AG04449 (cell line): Measurements from ENCODE around the gene ZSCAN12.

ENCODE experiments used
- CTCF ChIA-PET: fragments of 350-600 bp; formaldehyde crosslinking; extraction: SDS; loops from one replicate; lab custom pipeline; 2021; ENCODE audit warnings: antibody characterized with exemption; lab: Yijun Ruan, JAX
- POLR2A ChIA-PET: fragments of 400-600, 350-600 bp; formaldehyde crosslinking; extraction: SDS; loops from one replicate; lab custom pipeline; 2020; ENCODE audit warnings: antibody characterized with exemption, inconsistent platforms; lab: Yijun Ruan, JAX
- DNase-seq: peaks from one replicate; pipeline ENCODE4 v3.0.0-alpha.2; 2010; ENCODE audit warnings: low read depth, low spot score
- H3K4me3 ChIP-seq: 2 replicates; pipeline ENCODE4 v1.5.1; 2011; ENCODE audit warnings: low read depth, mild to moderate bottlenecking, control low read depth, low read length
- TF ChIP-seq, protein P1 (sequence below): IDR thresholded peaks from one replicate; pipeline ENCODE4 v1.5.1; 2011; ENCODE audit warnings: mild to moderate bottlenecking, moderate library complexity, low read length, control low read depth, inconsistent platforms; ENCODE audit not compliant: insufficient read depth; ENCODE audit errors: missing control alignments

ZSCAN12 gene

DNA sequence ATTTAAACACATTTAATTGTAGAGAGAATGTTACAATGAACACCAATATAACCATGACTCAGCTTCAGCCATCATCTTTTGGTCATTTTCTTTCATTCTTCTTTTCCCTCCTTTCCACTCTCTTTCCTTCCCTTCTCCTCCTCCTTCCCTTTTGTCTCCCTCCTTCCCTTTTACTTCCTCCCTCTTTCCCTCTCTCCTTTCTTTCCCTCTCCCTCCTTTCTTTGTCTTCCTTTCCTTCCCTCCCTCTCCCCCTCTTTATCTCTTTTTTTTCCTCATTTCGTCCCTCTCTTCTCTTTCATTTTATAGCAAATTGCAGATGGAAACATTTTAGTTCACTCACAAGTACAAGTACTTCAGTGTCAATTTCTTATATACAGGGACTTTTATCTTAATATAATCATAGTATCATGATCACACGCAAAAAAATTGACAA, 48.0 kb downstream of the ZSCAN12 start:
- ChIA-PET POLR2A (interaction anchor here (1.2 kb wide), 1 partner anchor 70 kb away, joined by 4 read pairs; the partner anchor contains the start of gene PGBD1), CTCF (no interaction called here)
- TF ChIP-seq, protein P1, sequence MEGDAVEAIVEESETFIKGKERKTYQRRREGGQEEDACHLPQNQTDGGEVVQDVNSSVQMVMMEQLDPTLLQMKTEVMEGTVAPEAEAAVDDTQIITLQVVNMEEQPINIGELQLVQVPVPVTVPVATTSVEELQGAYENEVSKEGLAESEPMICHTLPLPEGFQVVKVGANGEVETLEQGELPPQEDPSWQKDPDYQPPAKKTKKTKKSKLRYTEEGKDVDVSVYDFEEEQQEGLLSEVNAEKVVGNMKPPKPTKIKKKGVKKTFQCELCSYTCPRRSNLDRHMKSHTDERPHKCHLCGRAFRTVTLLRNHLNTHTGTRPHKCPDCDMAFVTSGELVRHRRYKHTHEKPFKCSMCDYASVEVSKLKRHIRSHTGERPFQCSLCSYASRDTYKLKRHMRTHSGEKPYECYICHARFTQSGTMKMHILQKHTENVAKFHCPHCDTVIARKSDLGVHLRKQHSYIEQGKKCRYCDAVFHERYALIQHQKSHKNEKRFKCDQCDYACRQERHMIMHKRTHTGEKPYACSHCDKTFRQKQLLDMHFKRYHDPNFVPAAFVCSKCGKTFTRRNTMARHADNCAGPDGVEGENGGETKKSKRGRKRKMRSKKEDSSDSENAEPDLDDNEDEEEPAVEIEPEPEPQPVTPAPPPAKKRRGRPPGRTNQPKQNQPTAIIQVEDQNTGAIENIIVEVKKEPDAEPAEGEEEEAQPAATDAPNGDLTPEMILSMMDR = no peak
- no peak for DNase-seq
- no peak overlapping the region for H3K4me3 ChIP-seq

DNA sequence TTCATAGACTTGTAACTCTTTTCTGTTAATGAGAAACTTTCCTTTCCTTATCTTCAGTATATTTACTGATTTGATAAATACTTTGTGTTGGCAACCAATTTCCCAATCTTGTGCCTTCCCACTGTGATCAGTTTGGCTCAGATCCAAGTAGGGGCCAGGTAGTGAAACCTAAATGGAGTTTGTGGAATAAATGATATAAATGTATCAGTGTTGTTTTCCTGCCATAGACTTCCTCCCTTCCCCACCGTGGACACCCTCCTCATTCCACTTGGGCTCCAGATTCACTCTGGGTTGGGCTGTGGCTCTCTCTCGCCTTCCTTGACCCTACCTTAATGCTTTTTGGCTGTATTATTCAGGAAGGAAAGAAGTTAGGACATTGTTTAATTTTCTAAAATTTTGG, 48.5 kb downstream of the ZSCAN12 start:
- TF ChIP-seq, protein P1 = no peak
- no peak overlapping the region for H3K4me3 ChIP-seq
- POLR2A ChIA-PET = interaction anchor here (1.2 kb wide), 1 partner anchor 69 kb away, joined by 4 read pairs; the partner anchor contains the start of gene PGBD1
- CTCF ChIA-PET = interaction anchor here (0.8 kb wide), 1 partner anchor 12 kb away, joined by 3 read pairs; no protein-coding TSS in a partner anchor
- no peak for DNase-seq

DNA sequence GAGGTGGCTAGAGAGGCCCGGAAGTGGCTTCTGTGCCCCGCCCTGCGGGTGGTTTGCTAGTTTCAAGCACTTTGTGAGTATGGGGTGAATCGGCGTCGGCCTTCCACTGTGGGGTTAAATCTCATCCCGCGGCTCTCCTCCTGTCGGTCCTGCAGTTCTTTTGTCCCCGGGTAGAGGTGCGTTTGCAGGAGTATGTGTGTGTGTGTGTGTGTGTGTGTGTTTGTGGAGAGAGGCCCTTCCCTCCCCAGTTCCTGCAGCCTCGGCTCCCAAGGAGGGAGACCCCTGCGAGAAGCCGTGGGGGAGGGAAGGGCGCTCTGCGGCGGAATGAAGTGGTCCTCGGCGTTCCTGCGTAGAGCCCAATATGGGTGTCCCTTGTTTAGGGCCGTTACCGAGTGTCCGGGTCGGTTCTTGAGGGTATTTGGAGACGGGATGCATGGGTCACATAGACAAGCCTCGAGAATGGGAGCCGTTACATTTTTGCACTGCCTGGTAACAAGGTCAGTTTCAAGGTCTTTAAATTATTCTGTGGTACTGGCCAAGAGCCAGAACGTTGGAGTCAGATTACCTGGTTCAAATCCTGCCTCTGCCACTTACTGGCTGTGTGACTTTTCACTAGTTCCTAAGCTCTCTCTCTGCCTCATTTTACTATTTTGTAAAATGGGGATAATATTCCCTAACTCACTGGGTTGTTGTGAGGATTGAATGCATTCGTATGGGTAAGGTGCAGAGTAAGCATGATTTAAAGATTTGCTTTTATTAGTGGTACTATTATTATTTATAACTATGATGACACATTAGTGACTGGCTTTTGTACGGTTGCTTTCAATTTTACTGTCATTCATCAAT, 49.4 kb downstream of the ZSCAN12 start, which contains the start of gene ZKSCAN3:
Gene ZKSCAN3 (plus strand): TSS at position 56 of the 846 bp plus-strand sequence. CDS start 9,640 bp downstream, outside the sequence.
- peak within 1 kb of the TSS; percentile 85 for H3K4me3 ChIP-seq
- TF ChIP-seq, protein P1 = no peak
- DNase-seq = no peak
- POLR2A ChIA-PET = interaction anchor here (0.7 to 1.2 kb wide), 3 partner anchors 69 to 565 kb away, joined by 3 to 4 read pairs (median 3); partner anchors contain the start of gene PGBD1
- CTCF ChIA-PET = interaction anchor here (0.8 kb wide), 1 partner anchor 13 kb away, joined by 3 read pairs; no protein-coding TSS in a partner anchor

DNA sequence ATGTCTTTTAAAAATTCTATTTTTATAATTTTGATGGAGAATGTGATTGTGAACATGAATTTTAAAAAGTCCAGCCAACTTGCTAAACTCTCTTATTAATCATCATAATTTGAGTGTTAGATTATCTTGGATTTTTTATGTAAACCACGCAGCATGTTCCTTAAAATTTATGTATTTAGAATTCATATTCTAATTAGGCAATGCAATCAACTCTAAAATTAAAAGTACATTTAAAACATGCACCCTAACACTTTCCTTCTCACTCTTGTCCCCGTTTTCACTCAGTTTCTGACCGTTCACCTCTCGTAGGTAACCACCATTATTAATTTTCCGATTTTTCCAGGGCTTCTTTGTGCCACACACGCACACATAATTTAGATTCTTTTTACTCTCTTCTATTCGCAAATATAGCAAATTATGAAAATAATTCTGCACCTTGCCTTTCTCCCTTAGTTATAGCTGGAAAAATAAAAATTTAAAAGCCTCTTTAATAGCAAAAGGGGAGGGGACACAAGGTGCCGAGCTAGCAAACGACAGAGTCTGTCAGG, 50.1 kb downstream of the ZSCAN12 start:
- no peak for DNase-seq
- TF ChIP-seq, protein P1 = no peak
- ChIA-PET POLR2A (interaction anchor here (0.7 kb wide), 2 partner anchors 232 to 564 kb away, joined by 3 read pairs; no protein-coding TSS in a partner anchor), CTCF (no interaction called here)
- H3K4me3 ChIP-seq = peak overlapping the region; percentile 85

DNA sequence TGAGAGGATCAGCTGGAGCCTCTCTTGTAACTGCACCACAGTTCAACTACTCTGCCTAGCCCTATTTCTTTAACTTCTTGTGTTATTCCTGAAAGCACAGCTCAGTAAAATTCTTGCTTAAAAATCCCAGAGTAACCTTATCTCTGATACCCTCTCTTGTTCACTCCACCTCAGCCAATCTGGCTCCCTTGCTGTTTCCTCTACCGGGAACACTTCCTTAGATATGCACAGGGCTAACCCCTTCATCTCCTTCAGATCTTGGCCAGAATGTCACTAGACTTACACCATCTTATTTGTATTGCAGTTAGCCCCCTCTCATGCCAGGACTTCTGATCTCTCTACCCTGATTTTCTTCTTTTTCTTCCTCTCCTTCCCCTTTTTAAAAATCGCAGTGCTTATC, 52.4 kb downstream of the ZSCAN12 start:
- TF ChIP-seq, protein P1 = no peak
- H3K4me3 ChIP-seq = no peak overlapping the region
- CTCF ChIA-PET = interaction anchor here (1.3 to 4.0 kb wide), 2 partner anchors 9 to 10 kb away, joined by 5 to 21 read pairs; no protein-coding TSS in a partner anchor
- no peak for DNase-seq
- POLR2A ChIA-PET = interaction anchor here (0.6 kb wide), 1 partner anchor 11 kb away, joined by 5 read pairs; no protein-coding TSS in a partner anchor
